Nephron (organoid): ENCODE data around the gene DNAJC1.

Source experiments
- H3K27ac Mint-ChIP-seq, 3 experiments: 2 replicates each; pipeline ENCODE4 v1.8.0; 2020; ENCODE audit warnings: mixed read lengths in 3 of 3, mild to moderate bottlenecking in 2 of 3, moderate library complexity in 1 of 3
- H3K27me3 Mint-ChIP-seq: 2 replicates; pipeline ENCODE4 v1.8.0; 2021; ENCODE audit warnings: low read depth, mild to moderate bottlenecking, moderate library complexity, mixed read lengths
- H3K36me3 Mint-ChIP-seq: 2 replicates; pipeline ENCODE4 v1.8.0; 2020; ENCODE audit warnings: low read depth, mixed read lengths
- H3K4me1 Mint-ChIP-seq: 2 replicates; pipeline ENCODE4 v1.8.0; 2020; ENCODE audit warnings: mixed read lengths
- H3K4me3 Mint-ChIP-seq, 3 experiments: 2 replicates each; pipeline ENCODE4 v1.8.0; 2020; ENCODE audit warnings: mild to moderate bottlenecking in 3 of 3, mixed read lengths in 3 of 3, moderate library complexity in 2 of 3
- H3K9me3 Mint-ChIP-seq: 2 replicates; pipeline ENCODE4 v1.8.0; 2020; ENCODE audit warnings: mixed read lengths
- TF ChIP-seq, protein P1 (sequence below), 3 experiments: fragments of 200-600 bp; sonication (generic); IDR thresholded peaks; one replicate each; pipeline ENCODE4 v1.5.0; 2021; ENCODE audit warnings: antibody characterized with exemption in 3 of 3; ENCODE audit not compliant: unreplicated experiment in 3 of 3

DNAJC1 gene

DNA sequence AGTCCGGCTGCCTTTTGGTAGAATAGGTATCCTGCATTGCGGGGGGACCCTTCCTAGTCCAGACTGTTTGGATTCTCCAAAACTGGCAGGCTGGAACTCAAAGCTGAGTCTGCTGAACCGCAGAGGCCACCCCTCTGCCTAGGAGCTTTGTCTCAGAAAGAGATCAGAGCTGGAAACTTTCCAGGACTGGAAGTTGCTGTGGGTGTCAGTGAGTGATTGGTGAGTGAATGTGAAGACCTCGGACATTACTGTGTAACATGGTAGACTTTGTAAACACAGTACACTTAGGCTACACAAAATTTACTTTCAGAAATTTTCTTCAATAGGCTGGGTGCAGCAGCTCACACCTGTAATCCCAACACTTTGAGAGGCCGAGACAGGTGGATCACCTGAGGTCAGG lies 103.8 kb downstream of the DNAJC1 start:
- H3K27me3 Mint-ChIP-seq, result no peaks in the 10 kb centered on the region
- TF ChIP-seq, protein P1, sequence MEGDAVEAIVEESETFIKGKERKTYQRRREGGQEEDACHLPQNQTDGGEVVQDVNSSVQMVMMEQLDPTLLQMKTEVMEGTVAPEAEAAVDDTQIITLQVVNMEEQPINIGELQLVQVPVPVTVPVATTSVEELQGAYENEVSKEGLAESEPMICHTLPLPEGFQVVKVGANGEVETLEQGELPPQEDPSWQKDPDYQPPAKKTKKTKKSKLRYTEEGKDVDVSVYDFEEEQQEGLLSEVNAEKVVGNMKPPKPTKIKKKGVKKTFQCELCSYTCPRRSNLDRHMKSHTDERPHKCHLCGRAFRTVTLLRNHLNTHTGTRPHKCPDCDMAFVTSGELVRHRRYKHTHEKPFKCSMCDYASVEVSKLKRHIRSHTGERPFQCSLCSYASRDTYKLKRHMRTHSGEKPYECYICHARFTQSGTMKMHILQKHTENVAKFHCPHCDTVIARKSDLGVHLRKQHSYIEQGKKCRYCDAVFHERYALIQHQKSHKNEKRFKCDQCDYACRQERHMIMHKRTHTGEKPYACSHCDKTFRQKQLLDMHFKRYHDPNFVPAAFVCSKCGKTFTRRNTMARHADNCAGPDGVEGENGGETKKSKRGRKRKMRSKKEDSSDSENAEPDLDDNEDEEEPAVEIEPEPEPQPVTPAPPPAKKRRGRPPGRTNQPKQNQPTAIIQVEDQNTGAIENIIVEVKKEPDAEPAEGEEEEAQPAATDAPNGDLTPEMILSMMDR (IDR thresholded peaks at IDR 0.05; ENCODE audit: unreplicated experiment in 3 of 3), result no peak
- H3K9me3 Mint-ChIP-seq, result no peaks in the 10 kb centered on the region
- no peak overlapping the region for H3K27ac Mint-ChIP-seq
- H3K4me1 Mint-ChIP-seq, result no peaks in the 10 kb centered on the region
- peaks cover 2% of the 10 kb centered on the region for H3K36me3 Mint-ChIP-seq
- H3K4me3 Mint-ChIP-seq, result no peak overlapping the region

GRCh38 chr10:21895932-21896331 lies 107.6 kb downstream of the DNAJC1 start:
- peaks cover 23% of the 10 kb centered on the region for H3K9me3 Mint-ChIP-seq

DNA sequence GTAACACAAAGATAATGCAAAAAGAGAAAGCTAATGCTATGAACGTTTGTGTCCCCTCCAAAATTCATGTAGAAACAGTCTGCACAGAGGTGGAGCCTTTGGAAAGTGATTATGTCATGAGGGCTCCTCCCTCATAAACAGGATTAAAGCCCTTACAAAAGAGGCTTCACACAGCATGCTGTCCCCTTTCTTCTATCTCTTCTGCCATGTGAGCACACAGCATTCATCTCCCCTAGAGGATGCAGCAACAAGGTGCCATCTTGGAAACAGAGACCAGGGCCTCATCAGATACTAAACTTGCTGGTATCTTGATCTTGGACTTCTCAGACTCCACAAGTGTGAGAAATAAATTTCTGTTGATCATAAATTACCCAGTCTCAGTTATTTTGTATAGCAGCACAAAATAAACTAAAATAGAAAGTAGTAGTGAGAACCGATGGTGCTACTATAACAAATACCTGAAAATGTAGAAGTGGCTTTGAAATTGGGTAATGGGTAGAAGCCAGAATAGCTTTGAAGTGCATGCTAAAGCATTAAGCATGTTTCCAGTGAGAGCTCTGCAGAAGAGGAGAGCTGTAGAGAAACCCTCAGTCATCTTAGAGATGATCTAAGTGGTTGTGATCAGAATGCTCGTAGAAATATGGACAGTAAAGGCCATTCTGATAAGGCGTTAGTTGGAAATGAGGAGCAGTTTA lies 108.7 kb downstream of the DNAJC1 start:
- TF ChIP-seq, protein P1 (IDR thresholded peaks at IDR 0.05; ENCODE audit: unreplicated experiment in 3 of 3), result no peak
- no peaks in the 10 kb centered on the region for H3K4me1 Mint-ChIP-seq
- no peak overlapping the region for H3K27ac Mint-ChIP-seq
- peaks cover 43% of the 10 kb centered on the region for H3K36me3 Mint-ChIP-seq
- peaks cover 28% of the 10 kb centered on the region for H3K9me3 Mint-ChIP-seq
- H3K27me3 Mint-ChIP-seq, result no peaks in the 10 kb centered on the region
- H3K4me3 Mint-ChIP-seq, result no peak overlapping the region

More at GRCh38 chr10:21895932-21896331, 107.6 kb downstream of the DNAJC1 start:
- Mint-ChIP-seq H3K36me3 (peaks cover 34% of the 10 kb centered on the region), H3K4me1 (no peaks in the 10 kb centered on the region), H3K27me3 (no peaks in the 10 kb centered on the region), H3K27ac (no peak overlapping the region), H3K4me3 (no peak overlapping the region)
- TF ChIP-seq, protein P1 (IDR thresholded peaks at IDR 0.05; ENCODE audit: unreplicated experiment in 3 of 3), result no peak

DNA sequence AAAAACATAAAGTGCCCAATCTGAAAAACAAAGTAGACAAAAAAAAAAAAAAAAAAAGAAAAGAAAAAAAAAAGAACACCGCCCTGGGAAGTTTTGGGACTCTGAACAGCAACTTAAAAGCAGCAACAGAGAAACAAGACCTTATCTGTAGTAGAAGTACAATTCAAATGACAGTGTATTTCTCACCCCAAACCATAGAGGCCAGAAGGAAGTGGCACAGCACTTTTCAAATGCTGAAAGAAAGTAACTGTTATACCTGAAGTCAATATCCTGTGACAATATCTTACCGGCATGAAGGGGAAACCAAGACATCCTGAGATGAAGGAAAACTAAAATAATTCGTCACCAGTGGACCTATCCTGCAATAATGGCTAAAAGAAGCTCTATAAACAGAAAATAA lies 112.1 kb downstream of the DNAJC1 start:
- Mint-ChIP-seq H3K4me1 (no peaks in the 10 kb centered on the region), H3K9me3 (peaks cover 54% of the 10 kb centered on the region), H3K27ac (no peak overlapping the region), H3K36me3 (peaks cover 64% of the 10 kb centered on the region), H3K27me3 (no peaks in the 10 kb centered on the region), H3K4me3 (no peak overlapping the region)
- TF ChIP-seq, protein P1 (IDR thresholded peaks at IDR 0.05; ENCODE audit: unreplicated experiment in 3 of 3), result no peak

DNA sequence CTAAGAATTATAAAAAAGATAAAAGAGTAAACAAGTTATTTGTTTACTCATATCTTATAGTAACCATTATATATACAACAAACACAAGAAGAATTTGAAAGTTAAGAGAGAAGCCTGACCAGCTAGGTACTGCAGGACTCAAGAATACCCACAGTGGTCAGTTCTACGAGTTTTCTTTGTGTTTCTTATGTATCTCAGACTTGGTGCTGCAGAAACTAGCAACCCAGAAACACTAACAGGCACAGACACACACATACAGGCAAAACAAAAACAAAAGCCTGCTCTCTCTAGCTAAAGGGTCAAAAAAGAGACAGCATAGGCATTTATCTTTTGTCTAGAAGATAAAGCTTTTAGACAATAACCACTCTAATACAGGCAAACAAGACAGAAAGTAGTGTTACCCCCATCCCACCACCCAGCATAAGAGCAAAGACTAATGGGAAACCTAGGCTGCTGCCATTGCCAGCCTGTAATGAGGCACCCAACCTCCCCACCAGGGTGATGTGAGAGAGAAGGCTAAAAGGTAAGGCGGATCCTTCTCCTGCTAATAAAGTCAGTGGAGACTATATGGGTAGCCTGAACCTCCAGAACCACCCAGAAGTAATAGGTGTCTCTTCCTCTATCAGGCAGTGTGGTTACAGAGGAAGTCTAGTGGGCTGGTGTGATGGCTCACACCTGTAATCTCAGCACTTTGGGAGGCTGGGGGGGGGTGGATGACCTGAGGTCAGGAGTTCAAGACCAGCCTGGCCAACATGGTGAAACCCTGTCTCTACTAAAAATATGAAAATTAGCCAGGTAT lies 113.9 kb downstream of the DNAJC1 start:
- Mint-ChIP-seq H3K36me3 (peaks cover 79% of the 10 kb centered on the region), H3K27ac (no peak overlapping the region), H3K4me3 (no peak overlapping the region), H3K27me3 (no peaks in the 10 kb centered on the region), H3K4me1 (no peaks in the 10 kb centered on the region), H3K9me3 (peaks cover 72% of the 10 kb centered on the region)
- TF ChIP-seq, protein P1 (IDR thresholded peaks at IDR 0.05; ENCODE audit: unreplicated experiment in 3 of 3), result no peak
